Stimulated activated naive B cell treated with anti-CD40 and anti-IgM and Interleukin-4, amounts not matched to agents 10 μg/mL and 1 μg/mL and 100 μg/mL, for 72 hours (primary cell): ENCODE results near the gene ACSL3.

ENCODE experiments used
- ATAC-seq, 2 donors: fragments of 150-1000 bp; cut with Tn5 transposase; replicated peaks; 2 replicates each; pipeline ENCODE4 v1.10.0; 2021; ENCODE audit warnings: moderate library complexity in 1 of 2
- DNase-seq: peaks from one replicate; pipeline ENCODE4 v3.0.0; 2021
- H3K27ac Mint-ChIP-seq: one replicate; pipeline ENCODE4 v1.8.0; 2022; ENCODE audit warnings: mild to moderate bottlenecking, mixed read lengths
- H3K27me3 Mint-ChIP-seq, 2 donors: one replicate each; pipeline ENCODE4 v1.8.0; 2022; ENCODE audit warnings: mixed read lengths in 2 of 2
- H3K36me3 Mint-ChIP-seq, 2 donors: one replicate each; pipeline ENCODE4 v1.8.0; 2022; ENCODE audit warnings: mixed read lengths in 2 of 2, mild to moderate bottlenecking in 1 of 2
- H3K4me1 Mint-ChIP-seq, 2 donors: one replicate each; pipeline ENCODE4 v1.8.0; 2022; ENCODE audit warnings: mixed read lengths in 2 of 2, mild to moderate bottlenecking in 1 of 2
- H3K4me3 Mint-ChIP-seq, 2 donors: one replicate each; pipeline ENCODE4 v1.8.0; 2022; ENCODE audit warnings: mild to moderate bottlenecking in 2 of 2, mixed read lengths in 2 of 2, moderate library complexity in 1 of 2
- H3K9me3 Mint-ChIP-seq, 2 donors: one replicate each; pipeline ENCODE4 v1.8.0; 2022; ENCODE audit warnings: mixed read lengths in 2 of 2, mild to moderate bottlenecking in 1 of 2

ACSL3 gene

GRCh38 chr2:222963641-222964040 is 102.8 kb downstream of the ACSL3 start:
- Mint-ChIP-seq H3K9me3 (peaks cover 0 to 3% of the 10 kb centered on the region in 2 donors), H3K36me3 (no peaks in the 10 kb centered on the region), H3K27ac (no peak overlapping the region), H3K27me3 (peaks cover 26 to 31% of the 10 kb centered on the region in 2 donors), H3K4me1 (peaks cover 0 to 7% of the 10 kb centered on the region in 2 donors), H3K4me3 (no peak overlapping the region)
- no peak for ATAC-seq
- DNase-seq = no peak

GRCh38 chr2:222964376-222965031 is 103.7 kb downstream of the ACSL3 start:
- no peaks in the 10 kb centered on the region for H3K36me3 Mint-ChIP-seq
- H3K27me3 Mint-ChIP-seq = peaks cover 25 to 30% of the 10 kb centered on the region in 2 donors
- H3K4me3 Mint-ChIP-seq = no peak overlapping the region
- H3K4me1 Mint-ChIP-seq = peaks cover 0 to 7% of the 10 kb centered on the region in 2 donors
- DNase-seq = no peak
- peaks cover 0 to 3% of the 10 kb centered on the region in 2 donors for H3K9me3 Mint-ChIP-seq
- no peak overlapping the region for H3K27ac Mint-ChIP-seq
- ATAC-seq = no peak

GRCh38 chr2:222965555-222965954 is 104.7 kb downstream of the ACSL3 start:
- Mint-ChIP-seq H3K4me3 (no peak overlapping the region), H3K4me1 (no peaks in the 10 kb centered on the region), H3K27me3 (peaks cover 18 to 24% of the 10 kb centered on the region in 2 donors), H3K9me3 (peaks cover 0 to 3% of the 10 kb centered on the region in 2 donors), H3K27ac (no peak overlapping the region), H3K36me3 (no peaks in the 10 kb centered on the region)
- DNase-seq (no peak), ATAC-seq (no peak)

- H3K4me1 Mint-ChIP-seq = no peaks in the 10 kb centered on the region
- H3K27me3 Mint-ChIP-seq = peaks cover 6 to 7% of the 10 kb centered on the region in 2 donors
- DNase-seq (no peak), ATAC-seq (no peak)
- no peaks in the 10 kb centered on the region for H3K36me3 Mint-ChIP-seq
- no peak overlapping the region for H3K4me3 Mint-ChIP-seq
- H3K9me3 Mint-ChIP-seq = no peaks in the 10 kb centered on the region
- no peak overlapping the region for H3K27ac Mint-ChIP-seq
Measured at GRCh38 chr2:222968550-222969155, 107.8 kb downstream of the ACSL3 start.

- Mint-ChIP-seq H3K4me3 (no peak overlapping the region), H3K4me1 (no peaks in the 10 kb centered on the region), H3K27ac (no peak overlapping the region), H3K36me3 (no peaks in the 10 kb centered on the region), H3K27me3 (peaks cover 4 to 5% of the 10 kb centered on the region in 2 donors), H3K9me3 (no peaks in the 10 kb centered on the region)
- DNase-seq (no peak), ATAC-seq (no peak)
Measured at GRCh38 chr2:222969491-222969890, 108.7 kb downstream of the ACSL3 start.

- Mint-ChIP-seq H3K36me3 (no peaks in the 10 kb centered on the region), H3K27me3 (peaks cover 12 to 13% of the 10 kb centered on the region in 2 donors), H3K27ac (no peak overlapping the region), H3K4me3 (no peak overlapping the region), H3K4me1 (no peaks in the 10 kb centered on the region), H3K9me3 (no peaks in the 10 kb centered on the region)
- DNase-seq = no peak
- ATAC-seq = no peak
Measured at GRCh38 chr2:222972420-222972819, 111.6 kb downstream of the ACSL3 start.

GRCh38 chr2:222973237-222973636 is 112.4 kb downstream of the ACSL3 start:
- no peak overlapping the region for H3K27ac Mint-ChIP-seq
- no peak for DNase-seq
- H3K4me3 Mint-ChIP-seq = no peak overlapping the region
- no peaks in the 10 kb centered on the region for H3K9me3 Mint-ChIP-seq
- no peaks in the 10 kb centered on the region for H3K4me1 Mint-ChIP-seq
- H3K27me3 Mint-ChIP-seq = peaks cover 13 to 17% of the 10 kb centered on the region in 2 donors
- ATAC-seq = no peak
- no peaks in the 10 kb centered on the region for H3K36me3 Mint-ChIP-seq

- no peaks in the 10 kb centered on the region for H3K36me3 Mint-ChIP-seq
- H3K27ac Mint-ChIP-seq = no peak overlapping the region
- H3K4me1 Mint-ChIP-seq = no peaks in the 10 kb centered on the region
- ATAC-seq = no peak
- H3K9me3 Mint-ChIP-seq = no peaks in the 10 kb centered on the region
- no peak for DNase-seq
- H3K4me3 Mint-ChIP-seq = no peak overlapping the region
- peaks cover 17 to 18% of the 10 kb centered on the region in 2 donors for H3K27me3 Mint-ChIP-seq
Measured at GRCh38 chr2:222973733-222974132, 112.9 kb downstream of the ACSL3 start.

GRCh38 chr2:222976521-222977061 is 115.8 kb downstream of the ACSL3 start:
- no peaks in the 10 kb centered on the region for H3K9me3 Mint-ChIP-seq
- no peak for DNase-seq
- no peak overlapping the region for H3K27ac Mint-ChIP-seq
- H3K4me1 Mint-ChIP-seq = no peaks in the 10 kb centered on the region
- H3K36me3 Mint-ChIP-seq = no peaks in the 10 kb centered on the region
- peaks cover 16 to 23% of the 10 kb centered on the region in 2 donors for H3K27me3 Mint-ChIP-seq
- no peak overlapping the region for H3K4me3 Mint-ChIP-seq
- no peak for ATAC-seq

GRCh38 chr2:222977121-222977520 is 116.3 kb downstream of the ACSL3 start:
- H3K27me3 Mint-ChIP-seq = peaks cover 16 to 25% of the 10 kb centered on the region in 2 donors
- H3K9me3 Mint-ChIP-seq = no peaks in the 10 kb centered on the region
- H3K27ac Mint-ChIP-seq = no peak overlapping the region
- ATAC-seq (no peak), DNase-seq (no peak)
- no peaks in the 10 kb centered on the region for H3K36me3 Mint-ChIP-seq
- H3K4me3 Mint-ChIP-seq = no peak overlapping the region
- peaks cover 0 to under 1% of the 10 kb centered on the region in 2 donors for H3K4me1 Mint-ChIP-seq

GRCh38 chr2:222978850-222979249 is 118.0 kb downstream of the ACSL3 start:
- Mint-ChIP-seq H3K4me1 (peaks cover 0 to 8% of the 10 kb centered on the region in 2 donors), H3K36me3 (no peaks in the 10 kb centered on the region), H3K27ac (no peak overlapping the region), H3K4me3 (no peak overlapping the region), H3K9me3 (no peaks in the 10 kb centered on the region), H3K27me3 (peaks cover 28 to 42% of the 10 kb centered on the region in 2 donors)
- DNase-seq = no peak
- ATAC-seq = no peak

GRCh38 chr2:222979484-222979883 is 118.6 kb downstream of the ACSL3 start:
- peaks cover 28 to 43% of the 10 kb centered on the region in 2 donors for H3K27me3 Mint-ChIP-seq
- H3K4me1 Mint-ChIP-seq = peaks cover 0 to 8% of the 10 kb centered on the region in 2 donors
- no peak for ATAC-seq
- H3K9me3 Mint-ChIP-seq = no peaks in the 10 kb centered on the region
- no peaks in the 10 kb centered on the region for H3K36me3 Mint-ChIP-seq
- DNase-seq = no peak
- H3K4me3 Mint-ChIP-seq = no peak overlapping the region
- H3K27ac Mint-ChIP-seq = no peak overlapping the region

- Mint-ChIP-seq H3K4me3 (no peak overlapping the region), H3K4me1 (peaks cover 0 to 8% of the 10 kb centered on the region in 2 donors), H3K9me3 (peaks cover 0 to 9% of the 10 kb centered on the region in 2 donors), H3K36me3 (no peaks in the 10 kb centered on the region), H3K27ac (no peak overlapping the region), H3K27me3 (peaks cover 31 to 36% of the 10 kb centered on the region in 2 donors)
- no peak for DNase-seq
- ATAC-seq = peak; percentile 42 to 47
Measured at GRCh38 chr2:222982010-222982908, 121.4 kb downstream of the ACSL3 start.

GRCh38 chr2:222982909-222983265 is 122.1 kb downstream of the ACSL3 start:
- H3K4me3 Mint-ChIP-seq = no peak overlapping the region
- H3K27me3 Mint-ChIP-seq = peaks cover 31 to 34% of the 10 kb centered on the region in 2 donors

More at GRCh38 chr2:222982909-222983265, 122.1 kb downstream of the ACSL3 start:
- H3K36me3 Mint-ChIP-seq = no peaks in the 10 kb centered on the region
- no peak for DNase-seq
- peaks cover 2 to 11% of the 10 kb centered on the region in 2 donors for H3K9me3 Mint-ChIP-seq
- peaks cover 0 to 8% of the 10 kb centered on the region in 2 donors for H3K4me1 Mint-ChIP-seq
- H3K27ac Mint-ChIP-seq = no peak overlapping the region
- no peak for ATAC-seq
